22Rv1 (cell line): ENCODE measurements around the gene COMMD10.

ENCODE experiments used
- ZFX ChIP-seq: fragments of 450-650 bp; IDR thresholded peaks from 2 replicates; pipeline ENCODE4 v1.6.1; 2017; ENCODE audit warnings: antibody characterized with exemption, borderline replicate concordance
- TF ChIP-seq, protein P1 (sequence below): fragments of 450-650 bp; IDR thresholded peaks from 2 replicates; pipeline ENCODE4 v1.5.1; 2017; ENCODE audit warnings: mild to moderate bottlenecking

DNA sequence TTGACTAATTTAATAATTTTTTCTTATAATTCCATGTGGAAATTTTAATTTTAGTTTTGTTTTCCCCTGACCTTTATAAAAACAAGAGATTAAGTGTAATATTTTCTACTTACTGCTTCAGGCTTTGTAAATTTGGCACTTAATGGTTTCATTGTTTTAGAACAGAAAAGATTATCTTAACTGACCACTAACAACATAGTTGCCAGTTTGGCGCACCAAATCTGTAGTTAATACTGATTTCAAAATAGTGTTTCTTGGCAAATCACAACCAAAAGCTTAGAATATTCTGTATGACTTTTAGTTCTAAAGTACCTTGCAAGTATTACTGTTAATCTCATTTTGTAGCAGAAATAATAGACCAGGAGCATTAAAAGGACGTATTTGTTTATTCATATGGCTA, 124.3 kb downstream of the COMMD10 start:
- TF ChIP-seq, protein P1, sequence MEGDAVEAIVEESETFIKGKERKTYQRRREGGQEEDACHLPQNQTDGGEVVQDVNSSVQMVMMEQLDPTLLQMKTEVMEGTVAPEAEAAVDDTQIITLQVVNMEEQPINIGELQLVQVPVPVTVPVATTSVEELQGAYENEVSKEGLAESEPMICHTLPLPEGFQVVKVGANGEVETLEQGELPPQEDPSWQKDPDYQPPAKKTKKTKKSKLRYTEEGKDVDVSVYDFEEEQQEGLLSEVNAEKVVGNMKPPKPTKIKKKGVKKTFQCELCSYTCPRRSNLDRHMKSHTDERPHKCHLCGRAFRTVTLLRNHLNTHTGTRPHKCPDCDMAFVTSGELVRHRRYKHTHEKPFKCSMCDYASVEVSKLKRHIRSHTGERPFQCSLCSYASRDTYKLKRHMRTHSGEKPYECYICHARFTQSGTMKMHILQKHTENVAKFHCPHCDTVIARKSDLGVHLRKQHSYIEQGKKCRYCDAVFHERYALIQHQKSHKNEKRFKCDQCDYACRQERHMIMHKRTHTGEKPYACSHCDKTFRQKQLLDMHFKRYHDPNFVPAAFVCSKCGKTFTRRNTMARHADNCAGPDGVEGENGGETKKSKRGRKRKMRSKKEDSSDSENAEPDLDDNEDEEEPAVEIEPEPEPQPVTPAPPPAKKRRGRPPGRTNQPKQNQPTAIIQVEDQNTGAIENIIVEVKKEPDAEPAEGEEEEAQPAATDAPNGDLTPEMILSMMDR: no peak
- no peak for TF ChIP-seq ZFX
